Body of pancreas (tissue), 4 donors: ENCODE results near the gene HSPA12B.

Experiments used
- POLR2A ChIP-seq, 3 donors: fragments of 450-650 bp; IDR thresholded peaks; one replicate each; pipeline ENCODE4 v1.6.1; 2016; ENCODE audit warnings: antibody characterized with exemption in 3 of 3, mild to moderate bottlenecking in 2 of 3
- TF ChIP-seq, protein P1 (sequence below), 7 experiments: fragments of 450-650 bp in 4 of 7; fragments of 200-600 bp in 3 of 7; sonication (generic) in 3 of 7; IDR thresholded peaks; one replicate each; pipeline ENCODE4 v1.5.1; 2016 to 2019; ENCODE audit warnings: antibody characterized with exemption in 7 of 7

DNA sequence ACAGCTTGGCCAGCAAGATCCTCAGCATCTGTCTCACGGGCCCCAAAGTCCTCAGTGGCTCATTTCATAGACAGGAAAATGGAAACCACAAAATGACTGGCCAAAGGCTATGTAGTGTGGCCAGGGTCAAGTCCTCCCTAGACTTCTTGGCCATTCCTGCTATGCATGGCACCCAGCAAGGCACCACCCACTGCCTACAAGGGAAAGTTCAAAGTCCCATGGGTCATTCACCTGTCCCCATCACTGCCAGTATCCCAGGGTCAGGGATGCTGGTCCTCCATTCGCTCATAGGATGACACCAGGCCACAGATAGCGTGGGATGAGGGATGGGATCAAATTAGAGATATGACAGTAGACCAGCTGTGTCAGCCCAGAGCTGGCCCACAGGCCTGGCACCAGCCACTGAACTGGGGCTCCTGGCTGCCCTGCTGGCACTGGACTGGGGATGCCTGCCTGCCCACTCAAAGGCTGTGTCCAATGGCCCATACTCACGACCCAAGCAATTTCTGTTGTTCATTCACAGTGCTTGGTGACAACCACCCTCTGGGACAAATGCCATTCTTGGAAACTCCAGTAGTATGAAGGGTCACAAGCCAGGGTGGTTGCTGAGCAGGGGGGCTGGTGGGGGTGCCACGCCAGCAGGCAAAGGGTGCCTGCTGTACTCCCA, 23.5 kb downstream of the HSPA12B start:
- TF ChIP-seq POLR2A (IDR thresholded peaks at IDR 0.05), result no peak
- TF ChIP-seq, protein P1, sequence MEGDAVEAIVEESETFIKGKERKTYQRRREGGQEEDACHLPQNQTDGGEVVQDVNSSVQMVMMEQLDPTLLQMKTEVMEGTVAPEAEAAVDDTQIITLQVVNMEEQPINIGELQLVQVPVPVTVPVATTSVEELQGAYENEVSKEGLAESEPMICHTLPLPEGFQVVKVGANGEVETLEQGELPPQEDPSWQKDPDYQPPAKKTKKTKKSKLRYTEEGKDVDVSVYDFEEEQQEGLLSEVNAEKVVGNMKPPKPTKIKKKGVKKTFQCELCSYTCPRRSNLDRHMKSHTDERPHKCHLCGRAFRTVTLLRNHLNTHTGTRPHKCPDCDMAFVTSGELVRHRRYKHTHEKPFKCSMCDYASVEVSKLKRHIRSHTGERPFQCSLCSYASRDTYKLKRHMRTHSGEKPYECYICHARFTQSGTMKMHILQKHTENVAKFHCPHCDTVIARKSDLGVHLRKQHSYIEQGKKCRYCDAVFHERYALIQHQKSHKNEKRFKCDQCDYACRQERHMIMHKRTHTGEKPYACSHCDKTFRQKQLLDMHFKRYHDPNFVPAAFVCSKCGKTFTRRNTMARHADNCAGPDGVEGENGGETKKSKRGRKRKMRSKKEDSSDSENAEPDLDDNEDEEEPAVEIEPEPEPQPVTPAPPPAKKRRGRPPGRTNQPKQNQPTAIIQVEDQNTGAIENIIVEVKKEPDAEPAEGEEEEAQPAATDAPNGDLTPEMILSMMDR (IDR thresholded peaks at IDR 0.05), result no peak
